Ishikawa (cell line): ENCODE measurements around the gene HOGA1.

ENCODE experiments used
- CEBPB ChIP-seq: IDR thresholded peaks from 2 replicates; pipeline ENCODE4 v1.6.1; 2012
- CREB1 ChIP-seq: IDR thresholded peaks from 2 replicates; pipeline ENCODE4 v1.6.1; 2012; ENCODE audit warnings: low read depth
- EGR1 ChIP-seq: IDR thresholded peaks from 2 replicates; pipeline ENCODE4 v1.6.1; 2012
- EP300 ChIP-seq: IDR thresholded peaks from 2 replicates; pipeline ENCODE4 v1.6.1; 2012; ENCODE audit warnings: borderline replicate concordance
- FOXM1 ChIP-seq: IDR thresholded peaks from 2 replicates; pipeline ENCODE4 v1.6.1; 2012; ENCODE audit warnings: low read depth, borderline replicate concordance
- MAX ChIP-seq: IDR thresholded peaks from 2 replicates; pipeline ENCODE4 v1.6.1; 2012
- NFIC ChIP-seq: IDR thresholded peaks from 2 replicates; pipeline ENCODE4 v1.6.1; 2012
- RAD21 ChIP-seq: IDR thresholded peaks from 2 replicates; pipeline ENCODE4 v1.6.1; 2012; ENCODE audit warnings: low read depth
- REST ChIP-seq: IDR thresholded peaks from 2 replicates; pipeline ENCODE4 v1.6.1; 2012; ENCODE audit warnings: low read depth, mild to moderate bottlenecking
- TAF1 ChIP-seq: IDR thresholded peaks from 2 replicates; pipeline ENCODE4 v1.6.1; 2012; ENCODE audit warnings: low read depth, mild to moderate bottlenecking
- YY1 ChIP-seq: IDR thresholded peaks from 2 replicates; pipeline ENCODE4 v1.6.1; 2012; ENCODE audit warnings: low read depth
- ZBTB7A ChIP-seq: IDR thresholded peaks from 2 replicates; pipeline ENCODE4 v1.6.1; 2012; ENCODE audit warnings: low read depth
- TF ChIP-seq, protein P1 (sequence below): IDR thresholded peaks from 2 replicates; pipeline ENCODE4 v1.6.1; 2012

GRCh38 chr10:97644936-97645335 is 60.7 kb downstream of the HOGA1 start:
- TF ChIP-seq REST (no peak), MAX (no peak), YY1 (no peak), CEBPB (no peak), ZBTB7A (no peak), RAD21 (no peak), FOXM1 (no peak), TAF1 (no peak), EP300 (no peak), CREB1 (no peak), EGR1 (no peak), NFIC (no peak)
- TF ChIP-seq, protein P1, sequence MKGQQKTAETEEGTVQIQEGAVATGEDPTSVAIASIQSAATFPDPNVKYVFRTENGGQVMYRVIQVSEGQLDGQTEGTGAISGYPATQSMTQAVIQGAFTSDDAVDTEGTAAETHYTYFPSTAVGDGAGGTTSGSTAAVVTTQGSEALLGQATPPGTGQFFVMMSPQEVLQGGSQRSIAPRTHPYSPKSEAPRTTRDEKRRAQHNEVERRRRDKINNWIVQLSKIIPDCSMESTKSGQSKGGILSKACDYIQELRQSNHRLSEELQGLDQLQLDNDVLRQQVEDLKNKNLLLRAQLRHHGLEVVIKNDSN: no peak
